Upper lobe of right lung (tissue), 1 donor: Measurements from ENCODE around the gene CHMP2A. TPM values are rescaled to one million over a fixed set of nuclear protein-coding genes. Genes with fewer than 3 reads are reported as not detected.

Source experiments
- ATAC-seq: fragments of 200-7000 bp; cut with Tn5 transposase; one replicate; pipeline ENCODE4 v1.9.1; 2020; ENCODE audit warnings: mild to moderate bottlenecking, moderate library complexity
- DNase-seq: peaks from one replicate; pipeline ENCODE4 v3.0.0-alpha.2; 2020
- H3K27ac ChIP-seq: fragments of 200-600 bp; one replicate; pipeline ENCODE4 v1.8.0; 2022
- H3K27me3 ChIP-seq: fragments of 200-600 bp; one replicate; pipeline ENCODE4 v1.8.0; 2022; ENCODE audit warnings: mild to moderate bottlenecking
- H3K36me3 ChIP-seq: fragments of 200-600 bp; one replicate; pipeline ENCODE4 v1.8.0; 2022
- H3K4me1 ChIP-seq: fragments of 200-600 bp; one replicate; pipeline ENCODE4 v1.8.0; 2022
- H3K4me3 ChIP-seq: fragments of 200-600 bp; one replicate; pipeline ENCODE4 v1.8.0; 2022; ENCODE audit warnings: mild to moderate bottlenecking
- H3K9me3 ChIP-seq: fragments of 200-600 bp; one replicate; pipeline ENCODE4 v1.8.0; 2022
- CTCF ChIP-seq: fragments of 200-600 bp; IDR thresholded peaks from one replicate; pipeline ENCODE4 v1.8.0; 2022; ENCODE audit warnings: antibody characterized with exemption
- intact Hi-C: fragments of 100-400 bp; cut with DNase I; formaldehyde crosslinking; loops from one replicate; pipeline ENCODE4 v1.11.0; 2022
- total RNA-seq: library from RNA; stranded (reverse); fragmentation: NEBNext Ultra II Directional; extraction: Animal tissue kit (Norgen Biotek cat#: 25700); gene quantifications from one replicate; pipeline ENCODE4 v1.2.1, GENCODE V29; 2021
- donor health status: DM: no; HTN: yes; CAD: no; lungs with severe emphysema.

Gene CHMP2A
- total RNA-seq, 1 donor from 2014 or later: 96.5 TPM

- no peak for TF ChIP-seq CTCF
- H3K27me3 ChIP-seq: no peaks in the 10 kb centered on the region
Measured at GRCh38 chr19:58560007-58560887, 5.3 kb upstream of the CHMP2A start.

DNA sequence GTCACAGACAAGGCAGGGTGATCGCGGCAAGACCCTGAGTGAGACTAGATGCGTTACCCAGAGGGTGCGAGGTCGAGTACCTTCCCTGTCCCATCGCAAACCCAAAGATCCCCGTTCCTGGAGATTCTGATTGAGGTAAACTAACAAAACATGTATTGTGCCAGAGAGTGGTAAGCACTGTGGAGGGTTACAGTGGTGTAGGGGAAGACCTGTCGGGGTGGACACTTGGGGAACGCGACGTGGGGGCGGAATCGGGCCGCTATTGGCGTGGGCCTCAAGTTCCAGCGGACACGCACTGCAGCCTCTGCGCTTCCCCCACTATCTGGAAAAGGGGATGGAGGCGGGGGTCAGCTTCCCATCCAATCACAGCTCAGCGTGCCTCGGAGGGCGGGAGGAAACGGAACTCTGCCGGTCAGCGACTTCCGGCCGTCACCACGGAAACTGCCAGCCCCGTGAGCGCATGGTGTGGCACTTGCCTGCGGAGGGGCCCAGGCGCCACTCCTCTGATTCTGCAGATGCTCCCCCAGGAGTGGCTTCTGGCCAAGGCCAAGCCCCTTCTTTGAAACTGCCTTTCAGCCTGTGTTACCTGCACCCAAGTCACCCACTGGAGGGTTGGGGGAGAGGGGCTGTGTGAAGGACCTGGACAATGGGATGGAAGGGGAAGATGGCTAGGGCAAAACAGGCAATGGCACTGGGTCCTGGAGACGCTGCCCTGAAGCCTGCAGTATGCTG lies 4.5 kb upstream of the CHMP2A start:
- ATAC-seq: peak; percentile 71
- peaks cover 17% of the 10 kb centered on the region for H3K36me3 ChIP-seq
- no peaks in the 10 kb centered on the region for H3K27me3 ChIP-seq
- peak; percentile 96 for DNase-seq
- peaks cover 48% of the 10 kb centered on the region for H3K4me1 ChIP-seq
- intact Hi-C loops: no loop called here
- peak overlapping the region; percentile 99 for H3K27ac ChIP-seq
- H3K4me3 ChIP-seq: peak overlapping the region; percentile 67
- no peak for TF ChIP-seq CTCF
- no peaks in the 10 kb centered on the region for H3K9me3 ChIP-seq

More at GRCh38 chr19:58560007-58560887, 5.3 kb upstream of the CHMP2A start:
- no peaks in the 10 kb centered on the region for H3K9me3 ChIP-seq
- peaks cover 47% of the 10 kb centered on the region for H3K4me1 ChIP-seq
- H3K36me3 ChIP-seq: peaks cover 17% of the 10 kb centered on the region
- intact Hi-C loops: no loop called here
- DNase-seq (peak; percentile 53), ATAC-seq (no peak)
- peak overlapping the region; percentile 99 for H3K27ac ChIP-seq
- peak overlapping the region; percentile 67 for H3K4me3 ChIP-seq

DNA sequence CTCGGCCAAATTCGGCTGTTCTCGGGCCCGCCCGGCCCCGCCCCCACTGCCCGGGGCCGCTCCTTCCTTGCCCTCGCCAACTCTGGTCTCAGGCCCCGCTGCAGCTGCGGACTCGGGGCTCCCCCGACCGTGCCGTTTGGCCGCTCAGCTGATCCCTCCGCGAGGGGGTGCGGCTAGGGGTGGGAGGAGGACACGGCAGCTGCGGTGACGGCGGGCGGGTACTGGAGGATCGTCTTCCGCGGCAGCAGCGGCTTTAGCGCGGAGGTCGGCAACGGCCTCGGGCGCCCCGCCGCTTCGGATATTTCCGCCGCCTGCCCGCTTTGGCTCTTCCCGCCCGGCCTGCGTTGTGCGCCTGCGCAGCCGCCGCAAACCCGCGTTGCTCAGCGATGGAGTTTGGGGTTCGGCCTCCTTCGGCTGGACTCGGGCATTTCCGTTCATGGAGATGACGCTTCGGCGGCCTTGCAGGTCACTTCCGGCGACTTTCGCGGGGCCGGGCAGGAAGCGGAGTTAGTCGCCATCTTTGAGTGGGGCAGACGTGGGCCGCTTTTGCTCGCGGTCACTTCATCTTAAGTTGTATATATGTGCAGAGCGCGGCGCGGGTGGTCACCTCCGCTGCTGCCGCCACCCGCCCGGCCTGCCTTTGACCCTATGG lies 3.8 kb upstream of the CHMP2A start:
- peaks cover 55% of the 10 kb centered on the region for H3K4me1 ChIP-seq
- H3K27me3 ChIP-seq: no peaks in the 10 kb centered on the region
- no peak for TF ChIP-seq CTCF
- peak overlapping the region; percentile 99 for H3K27ac ChIP-seq
- H3K4me3 ChIP-seq: peak overlapping the region; percentile 67
- intact Hi-C loops: no loop called here
- ATAC-seq (peak; percentile 79), DNase-seq (peak; percentile 100)
- peaks cover 17% of the 10 kb centered on the region for H3K36me3 ChIP-seq
- H3K9me3 ChIP-seq: no peaks in the 10 kb centered on the region

DNA sequence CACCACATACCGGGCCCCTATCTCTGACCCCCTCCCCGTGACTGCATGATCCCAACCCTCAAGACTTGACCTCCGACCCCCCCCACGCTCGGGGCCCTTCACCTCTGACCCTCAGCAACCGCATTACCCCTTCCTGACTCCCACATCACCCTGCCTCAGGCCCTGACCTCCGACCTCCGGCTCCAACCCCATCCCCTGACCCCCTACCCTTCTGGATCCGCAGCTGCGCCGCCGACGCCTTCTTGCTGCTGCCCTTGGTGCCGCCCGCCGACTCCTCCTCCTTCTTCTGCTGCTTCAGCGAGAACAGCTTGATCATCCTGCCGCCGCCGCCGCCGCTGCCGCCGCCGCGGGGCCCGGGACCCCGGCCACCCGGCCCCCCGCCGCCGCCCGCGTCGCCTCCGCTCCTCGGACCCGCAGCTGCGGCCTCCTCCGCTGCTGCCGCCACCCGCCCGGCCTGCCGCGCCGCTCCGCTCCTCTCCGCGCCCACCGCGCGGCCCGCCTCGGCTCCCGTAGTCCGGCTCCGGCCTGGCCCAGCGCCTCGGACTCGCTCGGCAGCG lies 3.2 kb upstream of the CHMP2A start, which contains the start of gene UBE2M:
Gene UBE2M (minus strand): TSS at position 546 of the 557 bp plus-strand sequence. CDS start 230 bp downstream, at position 316.
- TF ChIP-seq CTCF: no peak
- H3K27ac ChIP-seq: peak within 1 kb of the TSS; percentile 99
- H3K4me1 ChIP-seq: peaks cover 56% of the 10 kb centered on the region
- DNase-seq (peak; percentile 88), ATAC-seq (no peak)
- peak within 1 kb of the TSS; percentile 67 for H3K4me3 ChIP-seq
- H3K9me3 ChIP-seq: no peaks in the 10 kb centered on the region
- H3K36me3 ChIP-seq: peaks cover 21% of the 10 kb centered on the region
- intact Hi-C loops: no loop called here
- H3K27me3 ChIP-seq: no peaks in the 10 kb centered on the region
